Mesenchymal stem cell (in vitro differentiated cells and primary cell): Measurements from ENCODE around the gene TTC9.
A peak's percentile ranks its signal among the peaks of the same experiment; 100 is the strongest.

Experiments
- DNase-seq: peaks from one replicate; pipeline ENCODE4 v3.0.0-alpha.2; 2013
- H2AFZ ChIP-seq: one replicate; pipeline ENCODE4 v1.6.1; 2013; ENCODE audit warnings: low read depth, mild to moderate bottlenecking, control low read depth, inconsistent platforms, low read length, moderate library complexity
- H2AK5ac ChIP-seq: 2 replicates; pipeline ENCODE4 v1.6.1; 2013; ENCODE audit warnings: low read length, moderate library complexity, mild to moderate bottlenecking, inconsistent platforms; ENCODE audit not compliant: severe bottlenecking
- H2BK120ac ChIP-seq: one replicate; pipeline ENCODE4 v1.6.1; 2013; ENCODE audit warnings: low read depth, mild to moderate bottlenecking, inconsistent platforms, low read length, moderate library complexity
- H2BK12ac ChIP-seq, 2 experiments: one replicate each; pipeline ENCODE4 v1.6.1; 2013; ENCODE audit warnings: inconsistent platforms in 2 of 2, low read length in 2 of 2, mild to moderate bottlenecking in 2 of 2, moderate library complexity in 2 of 2, control low read depth in 1 of 2
- H2BK15ac ChIP-seq: one replicate; pipeline ENCODE4 v1.6.1; 2013; ENCODE audit warnings: mild to moderate bottlenecking, low read depth, inconsistent platforms; ENCODE audit not compliant: poor library complexity, severe bottlenecking
- H2BK5ac ChIP-seq: 2 replicates; pipeline ENCODE4 v1.6.1; 2013; ENCODE audit warnings: low read depth, mild to moderate bottlenecking, low read length, control low read depth, inconsistent platforms; ENCODE audit not compliant: poor library complexity, severe bottlenecking
- H3K14ac ChIP-seq, 2 experiments: one replicate each; pipeline ENCODE4 v1.6.1; 2013; ENCODE audit warnings: inconsistent platforms in 2 of 2, low read length in 2 of 2, control low read depth in 1 of 2, mild to moderate bottlenecking in 1 of 2, moderate library complexity in 1 of 2
- H3K18ac ChIP-seq, 2 experiments: one replicate each; pipeline ENCODE4 v1.6.1; 2013; ENCODE audit warnings: inconsistent platforms in 2 of 2, low read length in 2 of 2, control low read depth in 1 of 2, low read depth in 1 of 2, mild to moderate bottlenecking in 1 of 2
- H3K23ac ChIP-seq, 2 experiments: one replicate each; pipeline ENCODE4 v1.6.1; 2013; ENCODE audit warnings: inconsistent platforms in 2 of 2, low read length in 2 of 2, mild to moderate bottlenecking in 2 of 2, moderate library complexity in 2 of 2, control low read depth in 1 of 2
- H3K27ac ChIP-seq: 2 replicates; pipeline ENCODE4 v1.5.1; 2013; ENCODE audit warnings: mild to moderate bottlenecking, moderate library complexity, low read length, control low read depth, inconsistent platforms; ENCODE audit not compliant: poor library complexity, severe bottlenecking
- H3K27me3 ChIP-seq, 2 experiments: 2 replicates each; pipeline versions ENCODE4 v1.6.1 to v1.7.0; 2013; ENCODE audit warnings: low read length in 2 of 2, mild to moderate bottlenecking in 2 of 2, moderate library complexity in 2 of 2, control low read depth in 1 of 2, inconsistent platforms in 1 of 2; ENCODE audit not compliant: control insufficient read depth in 1 of 2, insufficient read depth in 1 of 2
- H3K36me3 ChIP-seq, 2 experiments: 2 replicates each; pipeline versions ENCODE4 v1.6.1 to v1.7.0; 2013; ENCODE audit warnings: low read length in 2 of 2, control low read depth in 1 of 2, inconsistent platforms in 1 of 2, low read depth in 1 of 2, mild to moderate bottlenecking in 1 of 2; ENCODE audit not compliant: insufficient read depth in 2 of 2, control insufficient read depth in 1 of 2
- H3K4ac ChIP-seq, 2 experiments: one replicate each; pipeline ENCODE4 v1.6.1; 2013; ENCODE audit warnings: inconsistent platforms in 2 of 2, low read length in 2 of 2, mild to moderate bottlenecking in 2 of 2, moderate library complexity in 2 of 2, control low read depth in 1 of 2, low read depth in 1 of 2
- H3K4me1 ChIP-seq: 2 replicates; pipeline ENCODE4 v1.6.1; 2013; ENCODE audit warnings: low read depth, low read length, control low read depth; ENCODE audit not compliant: control insufficient read depth, insufficient read depth
- H3K4me2 ChIP-seq: 2 replicates; pipeline ENCODE4 v1.6.1; 2013; ENCODE audit warnings: low read length, mild to moderate bottlenecking, inconsistent platforms; ENCODE audit not compliant: poor library complexity, severe bottlenecking
- H3K4me3 ChIP-seq, 2 experiments: 2 replicates each; pipeline versions ENCODE4 v1.5.1 to v1.7.0; 2013; ENCODE audit warnings: low read length in 2 of 2, mild to moderate bottlenecking in 2 of 2, control low read depth in 1 of 2, low read depth in 1 of 2; ENCODE audit not compliant: insufficient read depth in 1 of 2
- H3K79me1 ChIP-seq: replicated peaks from 2 replicates; pipeline ENCODE4 v1.6.1; 2013; ENCODE audit warnings: mild to moderate bottlenecking, control low read depth, low read length, inconsistent platforms; ENCODE audit not compliant: poor library complexity, severe bottlenecking
- H3K9ac ChIP-seq: 2 replicates; pipeline ENCODE4 v1.7.0; 2013; ENCODE audit warnings: mild to moderate bottlenecking, low read length, moderate library complexity
- H3K9me3 ChIP-seq: 2 replicates; pipeline ENCODE4 v1.7.0; 2013; ENCODE audit warnings: mild to moderate bottlenecking, low read length; ENCODE audit not compliant: control insufficient read depth
- H4K8ac ChIP-seq: one replicate; pipeline ENCODE4 v1.6.1; 2013; ENCODE audit warnings: inconsistent platforms, mild to moderate bottlenecking, low read length, moderate library complexity
- H4K91ac ChIP-seq: one replicate; pipeline ENCODE4 v1.6.1; 2013; ENCODE audit warnings: mild to moderate bottlenecking, low read length, inconsistent platforms
- WGBS: methylation state at CpG from one replicate; pipeline ENCODE4 v1.1.7; 2013; ENCODE audit warnings: mixed read lengths; 5-methylcytosine and 5-hydroxymethylcytosine counted together

Gene TTC9

GRCh38 chr14:70696026-70696425 lies 54.3 kb downstream of the TTC9 start:
- Histone ChIP-seq H3K4me2 (no peak overlapping the region), H3K18ac (no peak overlapping the region), H3K9ac (no peak overlapping the region), H4K8ac (no peak overlapping the region), H3K4me3 (no peak overlapping the region), H4K91ac (no peak overlapping the region), H3K14ac (no peak overlapping the region), H3K36me3 (no peaks in the 10 kb centered on the region), H2AFZ (no peak overlapping the region), H2BK15ac (no peak overlapping the region), H3K4me1 (peaks cover 2% of the 10 kb centered on the region), H3K4ac (no peak overlapping the region), H2BK5ac (no peak overlapping the region), H2BK120ac (no peak overlapping the region), H2AK5ac (no peak overlapping the region), H3K9me3 (no peaks in the 10 kb centered on the region), H3K27me3 (no peaks in the 10 kb centered on the region), H2BK12ac (no peak overlapping the region), H3K79me1 (no peaks in the 10 kb centered on the region), H3K23ac (no peak overlapping the region), H3K27ac (no peak overlapping the region)
- 28% methylated on average over 2 of the region's 2 CpGs for WGBS
- peak; percentile 5 for DNase-seq

GRCh38 chr14:70697701-70698100 lies 56.0 kb downstream of the TTC9 start:
- Histone ChIP-seq H3K27me3 (no peaks in the 10 kb centered on the region), H3K4me1 (peaks cover 2% of the 10 kb centered on the region), H3K4ac (no peak overlapping the region), H3K9ac (no peak overlapping the region), H4K91ac (no peak overlapping the region), H3K27ac (no peak overlapping the region), H3K79me1 (no peaks in the 10 kb centered on the region), H3K23ac (no peak overlapping the region), H2BK15ac (no peak overlapping the region), H2AFZ (no peak overlapping the region), H3K36me3 (no peaks in the 10 kb centered on the region), H4K8ac (no peak overlapping the region), H2BK12ac (no peak overlapping the region), H3K4me2 (no peak overlapping the region), H3K14ac (no peak overlapping the region), H3K9me3 (no peaks in the 10 kb centered on the region), H2AK5ac (no peak overlapping the region), H3K18ac (no peak overlapping the region), H3K4me3 (no peak overlapping the region), H2BK120ac (no peak overlapping the region), H2BK5ac (no peak overlapping the region)
- DNase-seq: no peak
- 100% methylated on average over 1 of the region's 2 CpGs for WGBS

GRCh38 chr14:70698288-70698687 lies 56.6 kb downstream of the TTC9 start:
- Histone ChIP-seq H3K4me3 (no peak overlapping the region), H2BK12ac (no peak overlapping the region), H3K4ac (no peak overlapping the region), H2BK15ac (no peak overlapping the region), H3K14ac (no peak overlapping the region), H3K79me1 (no peaks in the 10 kb centered on the region), H2AK5ac (no peak overlapping the region), H3K27ac (no peak overlapping the region), H2AFZ (no peak overlapping the region), H3K18ac (no peak overlapping the region), H4K91ac (no peak overlapping the region), H3K23ac (no peak overlapping the region), H2BK120ac (no peak overlapping the region), H3K4me1 (peaks cover 2% of the 10 kb centered on the region), H2BK5ac (no peak overlapping the region), H3K9me3 (no peaks in the 10 kb centered on the region), H3K4me2 (no peak overlapping the region), H3K27me3 (no peaks in the 10 kb centered on the region), H4K8ac (peak overlapping the region; percentile 19), H3K9ac (no peak overlapping the region), H3K36me3 (no peaks in the 10 kb centered on the region)
- 92% methylated on average over 3 of the region's 3 CpGs for WGBS
- peak; percentile 24 for DNase-seq

GRCh38 chr14:70699646-70700045 lies 57.9 kb downstream of the TTC9 start:
- DNase-seq: no peak
- Histone ChIP-seq H3K18ac (no peak overlapping the region), H4K8ac (no peak overlapping the region), H3K27ac (no peak overlapping the region), H2AFZ (no peak overlapping the region), H3K9ac (no peak overlapping the region), H3K9me3 (no peaks in the 10 kb centered on the region), H3K4me2 (no peak overlapping the region), H3K23ac (no peak overlapping the region), H3K14ac (no peak overlapping the region), H3K36me3 (no peaks in the 10 kb centered on the region), H3K4me1 (peaks cover 2% of the 10 kb centered on the region), H3K4me3 (no peak overlapping the region), H2BK15ac (no peak overlapping the region), H2BK120ac (no peak overlapping the region), H3K79me1 (no peaks in the 10 kb centered on the region), H2AK5ac (no peak overlapping the region), H3K27me3 (no peaks in the 10 kb centered on the region), H2BK5ac (no peak overlapping the region), H2BK12ac (no peak overlapping the region), H3K4ac (no peak overlapping the region), H4K91ac (no peak overlapping the region)
- WGBS: 81% methylated on average over 5 of the region's 5 CpGs
